Tibial artery (tissue), 4 donors: Measurements from ENCODE around the gene ECSCR.

Experiments
- DNase-seq, 2 donors: peaks; one replicate each; pipeline ENCODE4 v3.0.0-alpha.2; 2019
- H3K27ac ChIP-seq, 2 donors: fragments of 200-600 bp; sonication (generic) in 1 of 2; 1 replicate in 1 of 2; 2 replicates in 1 of 2; pipeline ENCODE4 v1.5.1; 2018 to 2019; ENCODE audit warnings: mild to moderate bottlenecking in 1 of 2
- H3K27me3 ChIP-seq, 2 donors: fragments of 200-600 bp; sonication (generic) in 1 of 2; one replicate each; pipeline versions ENCODE4 v1.5.1 to v1.6.0; 2016 to 2019
- H3K36me3 ChIP-seq, 3 donors: fragments of 200-600 bp; sonication (generic) in 2 of 3; one replicate each; pipeline ENCODE4 v1.5.1; 2016 to 2019; ENCODE audit warnings: mild to moderate bottlenecking in 2 of 3
- H3K4me1 ChIP-seq, 4 donors: fragments of 200-600 bp; sonication (generic) in 2 of 4; 1 replicate in 3 of 4; 2 replicates in 1 of 4; pipeline ENCODE4 v1.5.1; 2016 to 2019
- H3K4me3 ChIP-seq, 2 donors: fragments of 200-600 bp; sonication (generic) in 1 of 2; 1 replicate in 1 of 2; 2 replicates in 1 of 2; pipeline ENCODE4 v1.5.1; 2018 to 2019; ENCODE audit warnings: mild to moderate bottlenecking in 2 of 2
- H3K9me3 ChIP-seq, 3 donors: fragments of 200-600 bp; sonication (generic) in 1 of 3; one replicate each; pipeline ENCODE4 v1.5.1; 2016 to 2019
- intact Hi-C: fragments of 100-400 bp; cut with DNase I; formaldehyde crosslinking; loops from one replicate; pipeline ENCODE4 v1.15.0; 2023; ENCODE audit warnings: low total_unique reads
- TF ChIP-seq, protein P1 (sequence below), 2 experiments: fragments of 200-600 bp in 1 of 2; fragments of 450-650 bp in 1 of 2; IDR thresholded peaks; one replicate each; pipeline ENCODE4 v1.5.1; 2017 to 2019; ENCODE audit warnings: antibody characterized with exemption in 2 of 2, mild to moderate bottlenecking in 1 of 2, moderate library complexity in 1 of 2

The ECSCR gene

GRCh38 chr5:139461698-139462097 is 845 bp downstream of the ECSCR start:
- intact Hi-C loops: no loop called here
- no peak for DNase-seq
- H3K4me1 ChIP-seq: no peaks in the 10 kb centered on the region
- peak overlapping the region; percentile 10 to 16 for H3K4me3 ChIP-seq
- TF ChIP-seq, protein P1, sequence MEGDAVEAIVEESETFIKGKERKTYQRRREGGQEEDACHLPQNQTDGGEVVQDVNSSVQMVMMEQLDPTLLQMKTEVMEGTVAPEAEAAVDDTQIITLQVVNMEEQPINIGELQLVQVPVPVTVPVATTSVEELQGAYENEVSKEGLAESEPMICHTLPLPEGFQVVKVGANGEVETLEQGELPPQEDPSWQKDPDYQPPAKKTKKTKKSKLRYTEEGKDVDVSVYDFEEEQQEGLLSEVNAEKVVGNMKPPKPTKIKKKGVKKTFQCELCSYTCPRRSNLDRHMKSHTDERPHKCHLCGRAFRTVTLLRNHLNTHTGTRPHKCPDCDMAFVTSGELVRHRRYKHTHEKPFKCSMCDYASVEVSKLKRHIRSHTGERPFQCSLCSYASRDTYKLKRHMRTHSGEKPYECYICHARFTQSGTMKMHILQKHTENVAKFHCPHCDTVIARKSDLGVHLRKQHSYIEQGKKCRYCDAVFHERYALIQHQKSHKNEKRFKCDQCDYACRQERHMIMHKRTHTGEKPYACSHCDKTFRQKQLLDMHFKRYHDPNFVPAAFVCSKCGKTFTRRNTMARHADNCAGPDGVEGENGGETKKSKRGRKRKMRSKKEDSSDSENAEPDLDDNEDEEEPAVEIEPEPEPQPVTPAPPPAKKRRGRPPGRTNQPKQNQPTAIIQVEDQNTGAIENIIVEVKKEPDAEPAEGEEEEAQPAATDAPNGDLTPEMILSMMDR (IDR thresholded peaks at IDR 0.05): no peak
- H3K27ac ChIP-seq: no peak overlapping the region
- H3K27me3 ChIP-seq: no peaks in the 10 kb centered on the region
- H3K9me3 ChIP-seq: no peaks in the 10 kb centered on the region
- H3K36me3 ChIP-seq: no peaks in the 10 kb centered on the region

DNA sequence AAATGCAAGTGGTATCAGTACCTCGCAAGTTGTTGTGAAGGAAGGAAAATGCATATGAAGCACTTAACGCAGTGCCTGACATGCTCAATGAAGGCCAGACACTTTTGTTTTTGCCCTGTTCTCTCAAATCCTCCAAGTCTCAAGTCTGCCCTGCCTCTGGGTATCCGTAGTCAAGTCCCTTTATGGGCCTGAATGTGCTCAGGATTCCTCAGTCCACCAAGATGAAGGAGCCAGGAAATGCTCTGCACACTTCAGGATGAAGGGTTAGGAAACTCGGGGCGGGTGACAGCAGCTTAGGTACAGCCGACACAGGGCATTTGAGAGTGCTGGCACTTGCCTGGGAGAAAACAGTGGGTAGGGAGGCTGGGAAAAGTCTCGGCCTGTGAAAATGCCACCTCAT is 1.4 kb downstream of the ECSCR start:
- TF ChIP-seq, protein P1 (IDR thresholded peaks at IDR 0.05): no peak
- Histone ChIP-seq H3K9me3 (no peaks in the 10 kb centered on the region), H3K27ac (no peak overlapping the region), H3K4me3 (peak overlapping the region in 1 of 2 donors; percentile 10), H3K4me1 (no peaks in the 10 kb centered on the region), H3K36me3 (no peaks in the 10 kb centered on the region), H3K27me3 (no peaks in the 10 kb centered on the region)
- intact Hi-C loops: no loop called here
- DNase-seq: no peak

DNA sequence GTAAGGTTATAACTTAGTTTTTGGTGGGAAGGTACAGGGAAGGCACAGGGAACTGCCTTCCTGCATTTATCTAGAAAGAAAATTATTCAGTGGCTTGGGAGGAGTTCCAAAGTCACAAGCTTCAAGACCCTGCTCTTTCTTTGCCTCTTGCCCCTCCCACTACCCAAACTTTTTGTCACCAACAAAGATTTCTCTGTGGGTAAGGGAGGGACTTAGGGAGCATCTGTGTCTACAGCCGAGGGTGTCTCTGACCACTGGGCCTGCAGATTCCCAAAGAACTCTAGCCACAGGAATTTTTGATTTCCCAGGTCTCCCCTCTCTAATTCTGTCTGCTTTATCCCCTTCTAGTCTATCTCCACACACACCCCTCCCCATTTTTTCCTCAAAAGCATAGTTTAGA is 2.1 kb downstream of the ECSCR start:
- Histone ChIP-seq H3K4me1 (no peaks in the 10 kb centered on the region), H3K27ac (no peak overlapping the region), H3K9me3 (no peaks in the 10 kb centered on the region), H3K4me3 (no peak overlapping the region), H3K27me3 (no peaks in the 10 kb centered on the region), H3K36me3 (no peaks in the 10 kb centered on the region)
- intact Hi-C loops: no loop called here
- DNase-seq: no peak
- TF ChIP-seq, protein P1 (IDR thresholded peaks at IDR 0.05): no peak

DNA sequence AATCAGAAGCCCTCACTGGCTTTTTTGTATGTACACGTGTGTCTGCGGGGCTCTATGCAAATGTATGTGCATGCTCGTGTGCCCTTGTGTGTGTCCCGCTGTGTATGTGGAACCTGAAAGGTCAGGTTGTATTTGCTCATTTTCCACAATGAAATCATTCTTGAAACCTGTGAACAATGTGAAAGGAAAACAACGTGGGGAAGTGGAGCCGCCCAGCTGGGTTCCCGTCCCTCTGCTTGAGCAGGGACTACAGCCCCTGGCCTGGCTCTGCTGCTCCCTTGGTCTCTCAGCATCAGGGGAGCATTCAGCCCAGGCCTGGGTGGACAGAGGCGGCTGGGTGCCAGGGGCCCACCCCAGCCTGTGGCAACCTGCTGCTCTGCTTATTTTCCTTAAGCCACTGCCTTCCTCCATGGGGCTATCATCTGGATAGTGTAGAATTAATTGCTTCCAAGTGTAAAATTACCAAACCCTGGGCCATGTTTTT is 3.0 kb downstream of the ECSCR start:
- TF ChIP-seq, protein P1 (IDR thresholded peaks at IDR 0.05): no peak
- Histone ChIP-seq H3K27ac (no peak overlapping the region), H3K27me3 (no peaks in the 10 kb centered on the region), H3K4me3 (no peak overlapping the region), H3K36me3 (no peaks in the 10 kb centered on the region), H3K4me1 (no peaks in the 10 kb centered on the region), H3K9me3 (no peaks in the 10 kb centered on the region)
- intact Hi-C loops: no loop called here
- DNase-seq: no peak

DNA sequence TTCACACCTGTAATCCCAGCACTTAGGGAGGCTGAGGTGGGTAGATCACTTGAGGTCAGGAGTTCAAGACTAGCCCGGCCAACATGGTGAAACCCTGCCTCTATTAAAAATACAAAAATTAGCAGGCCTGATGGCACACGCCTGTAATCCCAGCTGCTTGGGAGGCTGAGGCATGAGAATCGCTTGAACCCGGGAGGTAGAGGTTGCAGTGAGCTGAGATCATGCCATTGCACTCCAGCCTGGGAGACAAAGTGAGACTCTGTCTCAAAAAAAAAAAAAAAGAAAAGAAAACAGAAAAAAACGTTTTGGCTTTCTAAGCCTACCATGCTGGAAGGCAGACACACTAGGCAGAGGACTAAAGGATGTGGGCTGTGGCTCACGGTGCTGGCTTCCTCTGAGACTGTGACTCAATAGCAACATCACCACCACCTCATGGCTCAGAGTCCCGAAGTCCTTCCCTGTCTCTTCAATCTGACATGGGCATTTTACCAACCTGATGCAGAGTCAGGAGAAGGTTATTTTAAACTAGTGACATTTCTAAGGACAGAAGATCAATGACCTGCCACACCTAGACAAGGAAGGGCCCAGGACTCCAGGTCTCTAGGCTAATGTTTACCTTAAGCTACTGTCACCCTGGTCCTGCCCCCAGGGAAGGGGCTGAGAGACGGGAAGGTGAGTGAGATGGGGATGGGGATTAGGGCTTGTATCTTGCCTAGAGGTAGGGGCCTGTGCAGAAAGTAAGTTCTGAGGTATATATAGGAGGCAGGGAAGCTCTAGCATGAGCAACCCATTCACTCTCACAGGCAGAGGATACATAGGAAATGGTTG is 3.7 kb downstream of the ECSCR start:
- H3K36me3 ChIP-seq: no peaks in the 10 kb centered on the region
- TF ChIP-seq, protein P1 (IDR thresholded peaks at IDR 0.05): no peak
- H3K4me1 ChIP-seq: no peaks in the 10 kb centered on the region
- no peaks in the 10 kb centered on the region for H3K27me3 ChIP-seq
- intact Hi-C loops: no loop called here
- H3K4me3 ChIP-seq: no peak overlapping the region
- H3K27ac ChIP-seq: no peak overlapping the region
- no peak for DNase-seq
- no peaks in the 10 kb centered on the region for H3K9me3 ChIP-seq
